HS-5 (cell line): Measurements from ENCODE around the gene C6orf120.

Experiments used
- DNase-seq: peaks from one replicate; pipeline ENCODE4 v3.0.0-alpha.2; 2012; ENCODE audit warnings: low read depth

C6orf120 gene

GRCh38 chr6:169725125-169726048 is 23.5 kb downstream of the C6orf120 start:
- peak; percentile 35 for DNase-seq

- no peak for DNase-seq
Measured at GRCh38 chr6:169726049-169726400, 24.1 kb downstream of the C6orf120 start.

- no peak for DNase-seq
Measured at GRCh38 chr6:169726963-169727362, 25.0 kb downstream of the C6orf120 start.

- no peak for DNase-seq
Measured at GRCh38 chr6:169729961-169730360, 28.0 kb downstream of the C6orf120 start.

GRCh38 chr6:169738204-169738975 is 36.5 kb downstream of the C6orf120 start:
- DNase-seq, result no peak

GRCh38 chr6:169738976-169739529 is 37.1 kb downstream of the C6orf120 start:
- no peak for DNase-seq

GRCh38 chr6:169741344-169741743 is 39.4 kb downstream of the C6orf120 start:
- DNase-seq, result no peak

GRCh38 chr6:169745405-169745804 is 43.5 kb downstream of the C6orf120 start:
- DNase-seq, result no peak

- no peak for DNase-seq
Measured at GRCh38 chr6:169746556-169746955, 44.6 kb downstream of the C6orf120 start.

GRCh38 chr6:169751242-169752073 is 49.5 kb downstream of the C6orf120 start, which contains the start of the genes DYNLT2 and ERMARD:
TSS of gene DYNLT2 (minus strand) at chr6:169751572. CDS start at chr6:169751458, 114 bp downstream.
TSS of gene ERMARD (plus strand) at chr6:169751622. CDS start at chr6:169751658, 36 bp downstream.
- peak; percentile 68 for DNase-seq

- no peak for DNase-seq
Measured at GRCh38 chr6:169752074-169752623, 50.2 kb downstream of the C6orf120 start.
